ENCODE measurements around the gene CYP2W1.

The CYP2W1 gene

GRCh38 chr7:966291-967069 is 16.5 kb upstream of the CYP2W1 start:
- no peak for ATAC-seq

DNA sequence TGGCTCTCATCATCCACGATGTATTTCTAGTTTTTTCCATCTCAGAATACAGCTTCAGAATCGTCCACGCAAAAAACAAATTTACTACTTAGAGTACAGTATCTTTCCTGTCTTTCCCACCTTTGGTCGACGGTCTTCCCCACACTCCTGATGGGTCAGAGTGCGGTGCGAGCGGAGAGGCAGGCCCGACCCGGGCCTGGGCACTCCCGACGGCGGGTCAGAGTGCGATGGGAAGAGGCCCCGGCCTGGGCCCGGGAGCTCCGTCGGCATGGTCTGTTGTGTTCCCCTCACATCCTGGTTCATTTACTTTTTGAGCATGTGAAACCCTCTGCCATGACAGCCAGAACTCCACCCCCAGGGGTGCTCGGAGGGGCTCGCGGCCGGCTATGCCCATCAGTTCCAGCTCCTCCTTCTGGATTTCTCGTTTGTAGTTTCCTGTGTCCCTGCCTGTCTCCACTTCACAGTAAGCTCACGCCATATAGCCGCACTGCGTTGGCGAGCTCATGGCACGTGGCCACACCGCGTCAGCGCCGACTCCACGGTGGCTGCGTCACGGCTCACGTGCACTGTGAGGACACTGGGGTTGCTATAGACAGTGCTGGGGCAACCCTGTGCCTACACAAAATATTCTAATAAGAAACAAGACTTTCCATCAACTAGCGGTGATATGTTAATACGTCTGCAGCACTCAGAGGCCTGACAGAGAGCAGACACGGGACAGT is 15.5 kb upstream of the CYP2W1 start:
- no peak for ATAC-seq

DNA sequence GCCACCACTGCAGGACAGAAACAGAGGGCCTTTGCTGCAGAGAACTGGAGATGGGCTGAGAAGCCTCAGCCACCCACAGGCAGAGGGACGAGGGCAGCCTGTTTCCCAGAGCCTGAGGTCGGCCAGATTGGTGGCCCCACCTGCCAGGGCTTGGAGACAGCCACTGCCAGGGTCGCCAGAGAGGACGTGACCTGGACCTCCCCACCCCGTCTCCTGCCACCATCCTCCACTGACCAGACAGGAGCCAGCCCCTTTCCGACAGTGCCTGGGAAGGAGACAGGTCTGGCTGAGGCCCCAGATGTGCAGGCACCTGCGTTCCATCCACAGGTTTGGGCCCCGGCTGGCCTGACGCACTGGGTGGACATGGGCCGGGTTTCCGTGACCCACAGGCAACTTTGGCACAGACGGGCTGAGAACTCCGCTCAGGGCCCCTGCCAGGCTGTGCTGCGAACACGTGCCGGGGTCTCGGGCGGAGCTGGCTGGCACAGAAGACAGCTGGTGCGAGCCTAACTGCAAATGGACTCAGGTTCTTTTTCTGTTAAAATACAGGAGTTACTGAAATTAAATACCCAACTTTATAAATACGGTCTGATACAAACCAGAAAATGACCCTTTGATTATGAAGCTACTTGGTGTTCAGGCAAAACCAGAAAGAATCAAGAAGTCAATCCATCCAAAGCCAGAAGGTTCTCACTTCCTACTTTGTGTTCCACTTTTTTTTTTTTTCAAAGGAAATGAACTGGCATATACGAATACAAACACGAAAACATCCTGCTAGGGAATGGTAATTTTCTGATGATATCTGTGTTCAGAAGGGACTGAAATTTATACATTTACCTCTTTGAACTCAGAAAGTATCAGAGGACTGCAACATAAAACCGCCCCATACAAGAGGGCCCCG is 14.5 kb upstream of the CYP2W1 start:
- ATAC-seq, result no peak

GRCh38 chr7:969403-969802 is 13.6 kb upstream of the CYP2W1 start:
- ATAC-seq, result no peak

DNA sequence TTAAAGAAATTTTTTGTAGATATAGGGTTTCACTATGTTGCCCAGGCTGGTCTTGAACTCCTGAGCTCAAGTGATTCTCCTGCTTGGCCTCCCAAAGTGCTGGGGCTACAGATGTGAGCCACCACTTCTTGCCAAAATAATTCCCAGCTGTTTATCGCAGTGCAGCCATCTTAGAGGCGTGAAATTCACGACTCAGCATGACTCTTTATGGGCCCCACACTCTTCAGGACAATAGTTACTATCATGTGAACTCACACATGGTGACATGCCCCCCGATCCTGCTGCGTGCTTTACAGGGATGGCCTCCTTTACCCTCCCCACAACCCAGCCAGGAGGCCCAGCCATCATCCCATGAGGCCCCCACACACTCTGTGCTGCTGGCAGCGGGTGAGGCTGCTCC is 12.2 kb upstream of the CYP2W1 start:
- no peak for ATAC-seq

DNA sequence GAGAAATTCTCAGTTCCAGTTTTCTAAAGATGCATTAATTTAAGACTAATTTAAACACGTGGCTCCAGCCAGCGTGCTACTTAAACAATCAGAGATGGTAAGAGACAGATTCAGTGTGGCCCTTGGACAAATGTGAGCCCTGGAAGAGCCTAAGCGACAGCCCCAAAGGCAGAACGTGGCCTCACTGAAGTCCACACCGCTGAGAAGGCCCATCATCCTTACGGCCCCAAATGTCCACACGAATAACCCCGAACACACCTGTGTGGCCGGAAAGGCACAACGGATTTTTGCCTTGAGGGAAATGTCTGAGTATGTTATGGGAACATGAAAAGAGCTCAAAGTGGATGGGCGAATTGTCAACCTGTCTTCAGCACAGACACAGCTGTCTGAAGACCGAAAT is 10.9 kb upstream of the CYP2W1 start:
- ATAC-seq, result no peak

DNA sequence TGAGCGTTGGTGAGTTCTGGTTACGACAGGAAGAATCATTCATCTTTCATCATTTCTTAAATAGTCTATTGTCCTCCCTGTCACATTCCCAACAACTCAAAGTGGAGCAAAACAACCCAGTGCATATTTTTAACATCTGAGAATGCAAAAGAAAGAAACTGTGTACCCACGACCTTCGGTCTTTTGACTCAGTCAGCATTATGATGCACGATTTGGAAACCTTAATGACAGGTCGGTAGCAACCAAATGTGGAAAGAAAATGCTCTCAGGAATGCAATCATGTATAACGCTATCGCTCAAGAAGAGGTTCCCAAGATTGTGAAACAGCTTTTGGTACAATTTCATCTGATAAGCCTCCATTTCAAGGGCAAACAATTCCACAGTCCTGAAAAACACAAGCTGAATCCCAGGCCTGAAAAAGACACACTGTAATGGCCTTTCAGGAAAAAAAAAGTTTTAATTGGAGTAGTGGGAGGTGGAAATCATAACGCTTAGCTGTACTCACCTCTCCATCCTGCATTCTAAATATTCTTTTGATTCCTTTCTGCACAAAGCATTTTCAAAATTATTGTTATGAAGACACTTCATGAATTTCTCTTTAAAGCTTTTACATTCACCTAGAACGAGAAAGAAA is 10.2 kb upstream of the CYP2W1 start:
- no peak for ATAC-seq

GRCh38 chr7:973312-973711 is 9.7 kb upstream of the CYP2W1 start:
- no peak for ATAC-seq

- ATAC-seq, result no peak
These were observed 8.8 kb upstream of the CYP2W1 start for GRCh38 chr7:974172-974571.

DNA sequence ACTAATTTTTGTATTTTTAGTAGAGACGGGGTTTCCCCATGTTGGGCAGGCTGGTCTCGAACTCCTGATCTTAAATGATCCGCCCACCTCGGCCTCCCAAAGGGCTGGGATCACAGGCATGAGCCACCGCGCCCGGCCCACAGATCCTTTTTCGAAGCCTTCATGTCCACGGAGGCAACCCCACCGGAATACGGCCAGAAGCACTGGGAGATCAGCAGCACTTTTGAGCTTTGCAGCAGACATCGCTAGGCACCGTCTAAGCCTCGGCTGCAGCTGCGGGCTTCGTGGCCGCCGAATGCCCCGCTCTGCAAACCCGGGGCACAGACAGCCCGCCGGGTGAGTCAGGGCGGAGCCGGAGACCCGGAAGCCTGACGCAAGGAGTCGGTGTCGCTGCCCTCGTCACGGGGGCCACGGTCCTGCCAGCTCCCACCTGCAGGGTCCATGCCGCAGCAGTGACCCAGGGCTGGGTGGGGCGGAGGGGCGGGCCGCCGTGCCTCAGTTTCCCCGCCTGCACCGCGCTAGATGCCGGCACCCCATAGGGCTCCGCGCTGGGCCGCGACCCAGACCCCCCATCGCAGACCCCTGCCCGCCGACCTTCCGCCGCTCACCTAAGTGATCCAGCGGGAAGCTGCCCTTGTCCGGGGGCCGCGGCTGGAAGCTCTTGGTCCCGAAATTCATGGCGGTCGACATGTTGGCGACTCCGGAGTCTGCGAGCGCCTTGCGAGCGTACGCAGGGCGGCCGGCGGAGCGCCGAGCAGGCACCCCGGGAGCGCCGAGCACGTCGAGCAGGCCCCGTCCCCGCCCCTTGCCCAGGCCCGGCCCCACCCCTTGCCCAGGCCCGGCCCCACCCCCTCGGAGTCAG is 7.9 kb upstream of the CYP2W1 start, which contains the start of gene COX19:
Gene COX19, minus strand, starts transcription at position 730 of the 862 bp plus-strand sequence. Its CDS starts 40 bp downstream, at position 690.
- peak; percentile 90 to 93 for ATAC-seq

- ATAC-seq, result no peak
These were observed 7.1 kb upstream of the CYP2W1 start for GRCh38 chr7:975702-976473.

- ATAC-seq, result no peak
These were observed 6.1 kb upstream of the CYP2W1 start for GRCh38 chr7:976901-977325.

- no peak for ATAC-seq
These were observed 5.5 kb upstream of the CYP2W1 start for GRCh38 chr7:977326-978048.

- no peak for ATAC-seq
These were observed 5.0 kb upstream of the CYP2W1 start for GRCh38 chr7:978049-978346.

- no peak for ATAC-seq
These were observed 4.4 kb upstream of the CYP2W1 start for GRCh38 chr7:978416-979091.

DNA sequence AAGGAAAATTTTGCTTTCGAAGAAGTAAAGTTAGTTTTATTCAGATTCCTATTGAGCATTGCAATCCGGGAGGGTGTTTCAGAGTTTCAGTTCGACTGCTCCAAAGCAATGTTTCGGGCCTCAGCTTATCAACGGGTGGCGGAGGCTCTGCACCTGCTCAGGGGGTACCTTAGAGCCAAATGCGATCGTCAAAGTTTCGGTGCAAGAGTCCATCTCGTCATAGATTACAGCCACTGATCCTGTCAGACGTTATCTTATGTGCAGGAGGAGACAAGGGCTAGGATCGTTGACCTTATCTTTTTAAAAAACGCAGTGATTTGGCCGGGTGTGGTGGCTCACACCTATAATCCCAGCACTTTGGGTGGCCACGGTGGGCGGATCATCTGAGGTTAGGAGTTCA is 3.8 kb upstream of the CYP2W1 start:
- no peak for ATAC-seq

- ATAC-seq, result no peak
These were observed 3.0 kb upstream of the CYP2W1 start for GRCh38 chr7:979886-980571.

DNA sequence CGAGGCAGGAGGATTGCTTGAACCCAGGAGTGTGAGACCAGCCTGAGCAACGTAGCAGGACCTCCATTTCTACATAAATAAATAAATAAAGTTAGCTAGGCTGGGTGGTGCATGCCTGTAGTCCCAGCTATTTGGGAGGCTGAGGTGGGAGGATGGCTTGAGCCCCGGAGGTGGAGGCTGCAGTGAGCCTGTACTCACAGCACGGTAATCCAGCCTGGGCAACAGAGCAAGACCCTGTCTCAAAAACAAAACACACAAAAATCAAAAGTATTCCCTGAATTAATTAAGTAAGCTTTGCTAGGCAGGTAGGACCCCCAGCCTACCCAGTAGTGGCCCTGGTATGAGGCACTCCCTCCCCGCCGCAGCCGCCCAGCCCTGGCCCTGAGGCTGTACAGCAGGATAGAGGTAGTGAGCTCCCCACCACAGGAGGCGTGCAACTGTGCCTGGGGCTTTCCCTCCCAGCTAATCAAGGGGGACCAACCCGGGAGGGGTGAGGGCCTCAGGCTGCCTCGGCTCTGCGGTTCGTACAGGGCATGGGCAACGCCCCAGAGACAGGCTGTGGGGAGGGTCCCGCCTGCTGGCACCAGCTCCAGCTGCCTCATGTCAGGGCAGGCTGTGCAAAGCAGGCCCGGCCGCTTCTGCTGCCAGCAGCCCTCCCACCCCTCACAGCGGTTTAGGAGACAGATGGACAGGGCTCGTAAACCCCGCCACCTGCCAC is 1.0 kb upstream of the CYP2W1 start:
- no peak for ATAC-seq
